ENCODE measurements around the gene CBLB.

The CBLB gene

GRCh38 chr3:105611304-105612192 lies 257.3 kb downstream of the CBLB start:
- FAIRE-seq = no peak

- no peak for FAIRE-seq
Observed at GRCh38 chr3:105610473-105610872, 258.3 kb downstream of the CBLB start.

GRCh38 chr3:105608623-105609022 lies 260.2 kb downstream of the CBLB start:
- no peak for FAIRE-seq

- no peak for FAIRE-seq
Observed at GRCh38 chr3:105606016-105606415, 262.8 kb downstream of the CBLB start.

All from G401.6 (cell line).